Measurements from ENCODE around the gene NDUFS8.

DNA sequence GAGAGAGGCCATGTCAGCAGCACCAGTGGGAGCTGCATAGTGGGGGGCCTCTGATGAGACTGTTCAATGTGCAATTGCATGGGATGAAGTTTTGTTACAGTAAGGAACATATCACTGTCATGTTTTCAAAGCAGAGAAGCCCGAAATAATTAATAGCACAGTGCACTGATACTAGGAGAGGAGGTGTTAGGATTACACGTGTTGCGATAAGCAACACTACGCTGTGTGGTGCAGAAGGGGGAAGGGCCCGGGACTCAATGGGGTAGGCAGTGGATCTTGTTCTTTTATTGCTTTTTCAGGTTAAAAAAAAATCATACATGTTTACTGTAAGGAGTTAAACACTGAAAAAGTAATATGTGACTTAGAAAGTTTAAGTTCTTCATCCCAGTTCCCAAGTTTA lies 37.5 kb downstream of the NDUFS8 start:
- no peak for TF ChIP-seq CTCF (conservative IDR thresholded peaks at IDR 0.05; ENCODE audit: low read depth, low read length)
- TF ChIP-seq POLR2A (IDR thresholded peaks at IDR 0.05; ENCODE audit: low read depth, low read length), result no peak
- no peak for TF ChIP-seq MAZ (IDR thresholded peaks at IDR 0.05; ENCODE audit: borderline replicate concordance, low read depth, low read length)
- no peak for TF ChIP-seq CEBPB (IDR thresholded peaks at IDR 0.05; ENCODE audit: low read depth, low read length)
- TF ChIP-seq RFX5 (IDR thresholded peaks at IDR 0.05; ENCODE audit: low read depth, low read length), result no peak
- TF ChIP-seq MAFK (IDR thresholded peaks at IDR 0.05; ENCODE audit: low read depth, low read length), result no peak
- no peak for TF ChIP-seq USF2 (IDR thresholded peaks at IDR 0.05; ENCODE audit: low read depth, low read length)
- no peak for TF ChIP-seq RAD21 (IDR thresholded peaks at IDR 0.05; ENCODE audit: low read length)
- TF ChIP-seq BHLHE40 (IDR thresholded peaks at IDR 0.05; ENCODE audit: low read depth, low read length), result no peak
- no peak for TF ChIP-seq RCOR1 (IDR thresholded peaks at IDR 0.05; ENCODE audit: insufficient replicate concordance, low read length)
- no peak for TF ChIP-seq ELK1 (IDR thresholded peaks at IDR 0.05; ENCODE audit: borderline replicate concordance, low read depth, low read length)
- TF ChIP-seq SMC3 (IDR thresholded peaks at IDR 0.05; ENCODE audit: low read depth, low read length), result no peak
- TF ChIP-seq MXI1 (IDR thresholded peaks at IDR 0.05; ENCODE audit: borderline replicate concordance, low read depth, low read length), result no peak
- no peak for TF ChIP-seq FOS (IDR thresholded peaks at IDR 0.05; ENCODE audit: low read depth, low read length)
